Cardiac atrium fibroblast (primary cell): ENCODE data around the gene SNORC. TPM values are rescaled to one million over a fixed set of nuclear protein-coding genes. Genes with fewer than 3 reads are reported as not detected.

Experiments
- total RNA-seq: library from RNA; depleted of rRNA; stranded (reverse); fragments of >200 nt; gene quantifications from 2 replicates; pipeline ENCODE4 v1.2.3, GENCODE V29; 2015

The SNORC gene
- not detected in 2 replicates for total RNA-seq

GRCh38 chr2:232870018-232870765 is at the start of gene SNORC:
TSS of gene SNORC (plus strand) at chr2:232870264. CDS start at chr2:232870342, 78 bp downstream.

Other genes with a start within 250 kb of the SNORC start
- gene EFHD1, start 236.7 kb upstream of the SNORC start, total RNA-seq = 0.18 and 2.1 TPM in 2 replicates
- 38.4 and 48.4 TPM in 2 replicates for gene GIGYF2, start 172.9 kb upstream of the SNORC start, total RNA-seq
- gene KCNJ13, start 93.7 kb upstream of the SNORC start, total RNA-seq = not detected in 2 replicates
- gene NGEF, start 143.0 kb downstream of the SNORC start, total RNA-seq = 0.32 and 0.72 TPM in 2 replicates
- gene NEU2, start 162.4 kb downstream of the SNORC start, total RNA-seq = not detected in 2 replicates
- gene INPP5D, start 190.1 kb downstream of the SNORC start, total RNA-seq = 0.16 and 0.18 TPM in 2 replicates